K562 (cell line): ENCODE measurements around the gene DBNL. TPM values are rescaled to one million over a fixed set of nuclear protein-coding genes. Genes with fewer than 3 reads are reported as not detected.
A peak's percentile ranks its signal among the peaks of the same experiment; 100 is the strongest.

ENCODE experiments used
- ATAC-seq: fragments of 200-7000 bp; cut with Tn5 transposase; 3 replicates; pipeline ENCODE4 v1.9.1; 2020; ENCODE audit warnings: moderate library complexity
- BruUV-seq: library from RNA; stranded (reverse); fragments of 400-500 nt; replicated peaks from 2 replicates; lab custom pipeline; 2021; lab: Mats Ljungman, UMichigan
- CTCF ChIA-PET: fragments of 300-600 bp; formaldehyde crosslinking; extraction: SDS; loops from one replicate; lab custom pipeline; 2021; ENCODE audit warnings: low intra/inter-chr PET ratio; lab: Yijun Ruan, JAX
- POLR2A ChIA-PET: fragments of 300-600, 350-650 bp; sonication (Branson Sonifier 250); formaldehyde crosslinking; extraction: SDS; loops from one replicate; lab custom pipeline; 2021; ENCODE audit warnings: antibody characterized with exemption, inconsistent platforms; lab: Yijun Ruan, JAX
- DNase-seq, 4 experiments: peaks; one replicate each; pipeline versions ENCODE4 v3.0.0 to v3.0.0-alpha.2; 2011 to 2018; ENCODE audit warnings: low spot score in 3 of 4, mixed read lengths in 3 of 4; ENCODE audit errors: extremely low read depth in 1 of 4
- FAIRE-seq: peaks from 2 replicates; lab custom pipeline; 2011; peaks lifted over from hg19 to GRCh38; lab: Jason Lieb, UNC
- H2AFZ ChIP-seq: 2 replicates; pipeline ENCODE4 v1.6.0; 2011; ENCODE audit warnings: low read depth, low read length, control low read depth, inconsistent platforms
- H3K27ac ChIP-seq: fragments of 200-600 bp; 3 replicates; pipeline ENCODE4 v1.8.0; 2011; ENCODE audit warnings: low read depth, mild to moderate bottlenecking, control low read depth, inconsistent platforms, low read length, moderate library complexity, mixed read lengths; ENCODE audit errors: extremely low read depth
- H3K27me3 ChIP-seq, 2 experiments: fragments of 300-600 bp in 1 of 2; 2 replicates in 1 of 2; 3 replicates in 1 of 2; pipeline versions ENCODE4 v1.6.0 to v1.8.0; 2011; ENCODE audit warnings: inconsistent platforms in 2 of 2, low read length in 2 of 2, mild to moderate bottlenecking in 1 of 2, mixed read lengths in 1 of 2, moderate library complexity in 1 of 2; ENCODE audit not compliant: control insufficient read depth in 2 of 2, insufficient read depth in 2 of 2
- H3K36me3 ChIP-seq: fragments of 300-600 bp; 3 replicates; pipeline ENCODE4 v1.8.0; 2011; ENCODE audit warnings: mild to moderate bottlenecking, low read length, inconsistent platforms; ENCODE audit not compliant: control insufficient read depth, insufficient read depth
- H3K4me1 ChIP-seq, 2 experiments: fragments of 200-600 bp in 1 of 2; replicated peaks in 1 of 2; 2 replicates in 1 of 2; 3 replicates in 1 of 2; pipeline versions ENCODE4 v1.5.1 to v1.8.0; 2011; ENCODE audit warnings: inconsistent platforms in 2 of 2, low read length in 2 of 2, mild to moderate bottlenecking in 1 of 2, mixed read lengths in 1 of 2, moderate library complexity in 1 of 2; ENCODE audit not compliant: control insufficient read depth in 2 of 2, insufficient read depth in 2 of 2
- H3K4me2 ChIP-seq: 2 replicates; pipeline ENCODE4 v1.6.1; 2011; ENCODE audit warnings: low read length, control low read depth, inconsistent platforms, mixed read lengths; ENCODE audit not compliant: insufficient read depth
- H3K4me3 ChIP-seq: fragments of 200-600 bp; sonication (generic), shearing (Covaris generic); 2 replicates; pipeline ENCODE4 v1.5.1; 2016; ENCODE audit warnings: control low read depth, inconsistent platforms
- H3K79me2 ChIP-seq: fragments of 200-600 bp; 3 replicates; pipeline ENCODE4 v1.8.0; 2011; ENCODE audit warnings: low read length, inconsistent platforms; ENCODE audit not compliant: control insufficient read depth, insufficient read depth
- H3K9ac ChIP-seq, 2 experiments: 2 replicates each; pipeline versions ENCODE4 v1.6.0 to v1.6.1; 2011; ENCODE audit warnings: low read depth in 2 of 2, low read length in 2 of 2, control low read depth in 1 of 2, inconsistent platforms in 1 of 2, mild to moderate bottlenecking in 1 of 2, mixed read lengths in 1 of 2; ENCODE audit not compliant: insufficient read depth in 1 of 2
- H3K9me1 ChIP-seq: one replicate; pipeline ENCODE4 v1.6.0; 2011; ENCODE audit warnings: inconsistent platforms, mild to moderate bottlenecking, low read length, moderate library complexity; ENCODE audit not compliant: control insufficient read depth, insufficient read depth
- H3K9me3 ChIP-seq: replicated peaks from 2 replicates; pipeline ENCODE4 v1.5.1; 2011; ENCODE audit warnings: low read depth, low read length, inconsistent platforms; ENCODE audit not compliant: control insufficient read depth, insufficient read depth
- H4K20me1 ChIP-seq: replicated peaks from 2 replicates; pipeline ENCODE4 v1.6.1; 2011; ENCODE audit warnings: low read length, inconsistent platforms, mixed read lengths; ENCODE audit not compliant: control insufficient read depth, insufficient read depth
- E2F8 ChIP-seq: fragments of 450-650 bp; IDR thresholded peaks from 2 replicates; pipeline ENCODE4 v1.7.1; 2018; ENCODE audit warnings: mild to moderate bottlenecking, low read depth; ENCODE audit not compliant: partially characterized antibody
- EWSR1 ChIP-seq: fragments of 450-650 bp; IDR thresholded peaks from 2 replicates; pipeline ENCODE4 v1.6.1; 2018; ENCODE audit warnings: borderline replicate concordance, mild to moderate bottlenecking, low read depth, moderate library complexity; ENCODE audit not compliant: partially characterized antibody
- MEF2A ChIP-seq: IDR thresholded peaks from 2 replicates; pipeline ENCODE4 v1.6.1; 2011; ENCODE audit warnings: low read depth, mild to moderate bottlenecking, low read length, moderate library complexity; ENCODE audit not compliant: control insufficient read depth
- PHB2 ChIP-seq: fragments of 450-650 bp; IDR thresholded peaks from 2 replicates; pipeline ENCODE4 v1.6.1; 2017; ENCODE audit warnings: low read depth
- POLR2G ChIP-seq: fragments of 200-400 bp; formaldehyde crosslinking; IDR thresholded peaks from 2 replicates; pipeline ENCODE4 v1.6.1; 2017; ENCODE audit warnings: low read depth, mild to moderate bottlenecking, antibody characterized with exemption, low read length, moderate library complexity
- RBFOX2 ChIP-seq: fragments of 200-400 bp; formaldehyde crosslinking; IDR thresholded peaks from 2 replicates; pipeline ENCODE4 v1.6.1; 2017; ENCODE audit warnings: low read depth, mild to moderate bottlenecking, low read length, moderate library complexity
- REST ChIP-seq, 2 experiments: fragments of 450-650 bp; formaldehyde crosslinking in 1 of 2; IDR thresholded peaks; 2 replicates each; pipeline versions ENCODE4 v1.4.0 to v1.6.1; 2014 to 2020; ENCODE audit warnings: mild to moderate bottlenecking in 2 of 2, borderline replicate concordance in 1 of 2, low read depth in 1 of 2
- WHSC1 ChIP-seq: IDR thresholded peaks from one replicate; pipeline ENCODE4 v1.6.1; 2012; ENCODE audit warnings: low read length, control low read depth, inconsistent platforms
- YBX1 ChIP-seq: fragments of 450-650 bp; IDR thresholded peaks from 2 replicates; pipeline ENCODE4 v1.7.1; 2016; ENCODE audit warnings: mild to moderate bottlenecking
- WGBS: fragments of 100-300 bp; shearing (Covaris generic); methylation state at CpG from one replicate; pipeline ENCODE4 v1.1.6; 2016; ENCODE audit warnings: low coverage, mixed read lengths; ENCODE audit not compliant: insufficient coverage; ENCODE audit errors: missing lambda C conversion rate; 5-methylcytosine and 5-hydroxymethylcytosine counted together
- in situ Hi-C: fragments of 300-500 bp; cut with MboI; formaldehyde crosslinking; loops from 4 replicates; pipeline ENCODE4 v1.15.0; 2018; ENCODE audit warnings: inconsistent platforms, mixed read lengths
- intact Hi-C: fragments of 100-400 bp; cut with micrococcal nuclease; formaldehyde crosslinking; loops from 2 replicates; pipeline ENCODE4 v1.14.2; 2022
- polyA plus RNA-seq, 8 experiments: library from polyadenylated mRNA; depleted of rRNA in 4 of 8; stranded (reverse) in 5 of 8; unstranded in 3 of 8; fragments of >200 nt; fragmentation: Nextera tagmentation in 2 of 8; fragmentation: Illumina TruSeq in 1 of 8; extraction: Ambion mirVana in 2 of 8; extraction: Trizol in 1 of 8; gene quantifications; 2 replicates each; pipeline versions ENCODE4 v1.2.1 to v1.2.3, GENCODE V29; 2011 to 2014; ENCODE audit warnings: inconsistent platforms in 1 of 8, missing spikeins in 1 of 8
- total RNA-seq, 7 experiments: library from RNA; depleted of rRNA in 6 of 7; stranded (reverse); fragments of >200 nt in 6 of 7; fragmentation: Illumina TruSeq in 2 of 7; extraction: Trizol in 2 of 7; gene quantifications; 2 replicates each; pipeline versions ENCODE4 v1.2.1 to v1.2.3, GENCODE V29; 2011 to 2021; ENCODE audit warnings: low replicate concordance in 1 of 7

DBNL gene
- total and polyA plus RNA-seq, 9 of the 15 experiments (the other 6 are each of a cell fraction or from before 2014, with no cell fraction given): 1.9 to 65.1 (median 38.9) TPM

GRCh38 chr7:44052771-44053365 lies 8.4 kb downstream of the DBNL start:
- 0 out of 3 replicates have a peak, but pooled peaks have one; percentile 43 for ATAC-seq

More at GRCh38 chr7:44052771-44053365, 8.4 kb downstream of the DBNL start:
- 95% methylated on average over 12 of the region's 12 CpGs for WGBS
- peaks cover 70% of the 10 kb centered on the region; the same call in 2 of the 3 replicates for H3K36me3 ChIP-seq
- no peak overlapping the region for H2AFZ ChIP-seq
- in situ Hi-C loops (no loop called here), intact Hi-C loops (no loop called here)
- no TSS peak for BruUV-seq
- no peak overlapping the region for H3K4me2 ChIP-seq
- no peak for DNase-seq
- H3K9ac ChIP-seq: peak overlapping the region in 1 of 2 experiments; percentile 69; a peak in 1 of 4 replicates
- TF ChIP-seq YBX1: no peak
- no peak for TF ChIP-seq PHB2
- no peak for TF ChIP-seq MEF2A
- no peak for TF ChIP-seq WHSC1
- TF ChIP-seq RBFOX2: 0 out of 2 replicates have a peak, but pooled peaks have one; percentile 18
- TF ChIP-seq E2F8: no peak
- peak; percentile 17; the same call in 1 of the 2 replicates for TF ChIP-seq REST (IDR thresholded peaks at IDR 0.05; ENCODE audit: borderline replicate concordance)
- TF ChIP-seq REST (CRISPR knock-in tag; IDR thresholded peaks at IDR 0.05; ENCODE audit: low read depth): no peak
- peak; percentile 26; the same call in 1 of the 2 replicates for TF ChIP-seq POLR2G
- TF ChIP-seq EWSR1: no peak
- POLR2A ChIA-PET: interaction anchor here (1.6 kb wide), 1 partner anchor 20 kb away, joined by 3 read pairs; no protein-coding TSS in a partner anchor
- CTCF ChIA-PET: no interaction called here
- peaks cover 9% of the 10 kb centered on the region for H3K79me2 ChIP-seq
- peaks cover 3% of the 10 kb centered on the region for H3K9me1 ChIP-seq
- H4K20me1 ChIP-seq: peaks cover 12% of the 10 kb centered on the region
- no peak overlapping the region for H3K4me3 ChIP-seq
- no peak for FAIRE-seq
- no peak overlapping the region for H3K27ac ChIP-seq
- peaks cover 0 to 6% of the 10 kb centered on the region in 2 experiments; a peak in 2 of 5 replicates for H3K4me1 ChIP-seq
- no peaks in the 10 kb centered on the region for H3K27me3 ChIP-seq
- H3K9me3 ChIP-seq: no peaks in the 10 kb centered on the region
